HG03045 (cell line): ENCODE measurements around the gene SCNN1B.
"Not testable (repeated sequence)": the region's sequence is repeated elsewhere in the genome, so short reads cannot be mapped to it uniquely, and the experiment has no call there.

Experiments used
- ATAC-seq: cut with Tn5 transposase; IDR thresholded peaks from one replicate; pipeline ENCODE4 v1.9.1; 2021; ENCODE audit warnings: mild to moderate bottlenecking, moderate library complexity; ENCODE audit not compliant: unreplicated experiment

SCNN1B gene, protein sequence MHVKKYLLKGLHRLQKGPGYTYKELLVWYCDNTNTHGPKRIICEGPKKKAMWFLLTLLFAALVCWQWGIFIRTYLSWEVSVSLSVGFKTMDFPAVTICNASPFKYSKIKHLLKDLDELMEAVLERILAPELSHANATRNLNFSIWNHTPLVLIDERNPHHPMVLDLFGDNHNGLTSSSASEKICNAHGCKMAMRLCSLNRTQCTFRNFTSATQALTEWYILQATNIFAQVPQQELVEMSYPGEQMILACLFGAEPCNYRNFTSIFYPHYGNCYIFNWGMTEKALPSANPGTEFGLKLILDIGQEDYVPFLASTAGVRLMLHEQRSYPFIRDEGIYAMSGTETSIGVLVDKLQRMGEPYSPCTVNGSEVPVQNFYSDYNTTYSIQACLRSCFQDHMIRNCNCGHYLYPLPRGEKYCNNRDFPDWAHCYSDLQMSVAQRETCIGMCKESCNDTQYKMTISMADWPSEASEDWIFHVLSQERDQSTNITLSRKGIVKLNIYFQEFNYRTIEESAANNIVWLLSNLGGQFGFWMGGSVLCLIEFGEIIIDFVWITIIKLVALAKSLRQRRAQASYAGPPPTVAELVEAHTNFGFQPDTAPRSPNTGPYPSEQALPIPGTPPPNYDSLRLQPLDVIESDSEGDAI

GRCh38 chr16:23302045-23302956, at the start of gene SCNN1B:
Gene SCNN1B (plus strand): TSS chr16:23302302. CDS start chr16:23348600, 46,298 bp downstream.
- no peak for ATAC-seq

GRCh38 chr16:23252310-23252709, 49.8 kb upstream of the SCNN1B start:
- ATAC-seq = no peak

GRCh38 chr16:23253650-23254049, 48.5 kb upstream of the SCNN1B start:
- ATAC-seq = not testable (repeated sequence)

- no peak for ATAC-seq
Measured at GRCh38 chr16:23254338-23254737, 47.8 kb upstream of the SCNN1B start.

- ATAC-seq = no peak
Measured at GRCh38 chr16:23255000-23255399, 47.1 kb upstream of the SCNN1B start.

DNA sequence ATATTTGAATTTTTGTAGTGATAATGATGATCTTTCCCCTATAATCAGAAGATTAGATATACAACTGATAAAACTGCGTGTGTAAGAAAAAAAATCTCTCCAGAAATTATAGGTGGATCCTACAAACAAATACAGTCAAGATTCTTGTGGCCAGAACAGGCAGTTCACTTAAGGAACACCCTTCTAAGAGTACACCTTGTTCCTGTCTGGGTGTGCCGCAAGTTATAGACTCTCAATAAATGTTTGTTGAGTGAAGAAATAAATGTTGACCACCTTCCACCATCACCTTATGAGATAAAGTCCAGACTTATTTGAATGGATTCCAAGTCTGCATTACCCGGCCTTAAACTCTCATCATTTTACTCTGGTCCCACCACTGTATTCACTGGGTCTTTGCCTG, 45.7 kb upstream of the SCNN1B start:
- ATAC-seq = no peak

- no peak for ATAC-seq
Measured at GRCh38 chr16:23257682-23258081, 44.4 kb upstream of the SCNN1B start.

DNA sequence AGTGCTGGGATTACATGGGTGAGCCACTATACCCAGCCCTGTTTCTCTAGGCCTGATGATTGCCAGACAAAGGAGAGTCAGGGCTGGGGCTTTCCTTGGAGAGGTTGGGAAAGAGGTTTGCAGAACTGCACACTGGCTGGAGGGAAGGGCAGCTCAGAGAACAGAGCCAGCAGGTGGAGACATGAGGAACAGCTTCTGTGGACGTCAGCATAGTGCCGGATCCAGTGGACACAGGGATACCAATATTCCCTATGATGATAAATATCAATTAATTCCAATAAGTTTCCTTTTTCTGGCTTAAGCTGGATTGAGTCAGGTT, 43.2 kb upstream of the SCNN1B start:
- ATAC-seq = no peak

DNA sequence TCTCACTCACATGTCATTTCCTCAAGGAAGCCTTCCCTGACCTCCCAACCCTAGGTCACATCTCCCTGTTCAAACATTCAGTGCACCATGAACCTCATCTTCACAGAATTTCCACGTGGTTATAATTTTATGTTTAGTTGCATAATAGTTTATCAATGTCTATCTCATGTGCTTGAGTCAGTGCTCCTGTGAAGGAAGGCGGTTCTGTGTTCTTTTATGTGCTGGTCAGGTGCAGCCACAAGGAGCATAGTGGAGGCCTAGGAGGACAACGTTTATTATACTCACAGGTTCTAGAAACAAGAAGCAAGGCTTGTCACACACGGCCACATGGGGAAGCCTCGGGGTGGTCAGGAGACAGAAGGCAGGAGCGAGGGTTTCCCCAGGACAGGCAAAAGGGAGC, 34.5 kb upstream of the SCNN1B start:
- ATAC-seq = no peak

- ATAC-seq = no peak
Measured at GRCh38 chr16:23268561-23268960, 33.5 kb upstream of the SCNN1B start.

DNA sequence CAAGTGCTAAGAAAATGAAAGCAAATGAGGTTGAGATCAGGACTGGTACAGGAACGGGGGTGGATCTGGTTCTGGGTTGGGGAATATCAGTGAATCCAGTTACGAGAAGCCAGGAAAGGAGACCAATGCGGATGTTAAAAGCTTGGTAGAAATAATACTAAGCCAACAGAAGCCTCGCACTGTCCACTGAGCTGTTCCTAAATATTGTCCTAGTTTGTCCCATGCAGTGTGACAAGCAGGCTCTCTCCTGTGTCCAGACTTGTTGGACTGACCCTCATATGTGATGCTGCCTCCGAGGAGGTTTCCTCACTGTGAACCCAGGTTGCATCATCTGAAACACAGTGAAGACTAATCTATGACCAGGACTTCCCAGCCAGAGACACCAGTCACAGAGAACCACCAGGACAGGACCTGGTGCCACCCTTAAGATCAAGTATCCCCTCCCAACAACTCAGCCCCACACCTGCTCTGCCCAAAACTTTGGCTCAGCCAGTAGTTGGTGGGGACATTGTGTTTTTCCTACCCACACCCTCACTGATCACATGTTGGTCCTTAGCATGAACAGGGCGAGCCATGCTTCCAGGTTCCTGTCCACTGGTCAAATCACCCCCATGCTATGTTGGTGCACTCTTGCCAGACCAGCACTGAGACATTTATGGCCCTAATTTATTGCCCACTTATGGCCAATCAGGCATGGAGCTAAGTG, 32.7 kb upstream of the SCNN1B start:
- no peak for ATAC-seq

- no peak for ATAC-seq
Measured at GRCh38 chr16:23270654-23271053, 31.4 kb upstream of the SCNN1B start.

GRCh38 chr16:23274968-23275367, 27.1 kb upstream of the SCNN1B start:
- no peak for ATAC-seq

- ATAC-seq = no peak
Measured at GRCh38 chr16:23276821-23277220, 25.3 kb upstream of the SCNN1B start.

DNA sequence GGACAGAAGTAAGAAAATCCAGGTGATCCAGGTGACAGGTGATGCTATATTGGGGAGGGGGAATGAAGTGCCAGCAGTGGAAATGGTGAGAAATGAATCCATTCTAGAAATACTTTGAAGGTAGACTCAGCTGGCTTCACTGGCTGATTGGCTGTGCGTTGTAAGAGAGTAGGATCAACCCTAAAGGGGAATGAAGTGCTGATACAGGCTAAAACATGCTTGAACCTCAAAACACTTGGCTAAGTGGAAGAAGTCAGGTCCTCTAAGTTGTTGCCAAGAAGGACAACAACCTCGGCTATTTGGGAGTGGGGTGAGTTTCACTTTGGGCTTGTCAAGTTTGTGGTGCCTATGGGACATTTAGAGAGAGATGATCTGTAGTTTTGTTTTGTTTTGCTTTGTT, 24.1 kb upstream of the SCNN1B start:
- no peak for ATAC-seq

DNA sequence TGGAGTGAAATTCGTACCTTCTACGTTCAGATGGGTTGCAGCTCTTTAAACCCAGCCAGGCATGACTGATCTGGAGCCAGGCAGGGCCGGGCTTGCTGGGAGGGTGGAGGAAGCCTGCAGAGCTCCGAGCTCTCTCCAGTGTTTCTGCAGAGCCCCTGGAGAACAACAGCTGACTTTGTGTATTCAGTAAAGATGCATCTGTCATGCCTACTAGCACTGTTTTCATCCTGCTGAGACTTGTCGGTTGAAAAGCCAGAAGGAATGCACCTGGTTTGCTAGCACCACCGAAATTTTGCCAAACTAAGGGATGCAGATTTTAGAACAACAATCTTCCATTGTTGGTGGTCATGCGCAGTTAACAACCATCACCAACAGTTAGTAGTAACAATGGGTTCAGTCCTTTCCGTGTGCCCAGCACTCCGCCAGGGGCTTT, 22.4 kb upstream of the SCNN1B start:
- ATAC-seq = no peak

DNA sequence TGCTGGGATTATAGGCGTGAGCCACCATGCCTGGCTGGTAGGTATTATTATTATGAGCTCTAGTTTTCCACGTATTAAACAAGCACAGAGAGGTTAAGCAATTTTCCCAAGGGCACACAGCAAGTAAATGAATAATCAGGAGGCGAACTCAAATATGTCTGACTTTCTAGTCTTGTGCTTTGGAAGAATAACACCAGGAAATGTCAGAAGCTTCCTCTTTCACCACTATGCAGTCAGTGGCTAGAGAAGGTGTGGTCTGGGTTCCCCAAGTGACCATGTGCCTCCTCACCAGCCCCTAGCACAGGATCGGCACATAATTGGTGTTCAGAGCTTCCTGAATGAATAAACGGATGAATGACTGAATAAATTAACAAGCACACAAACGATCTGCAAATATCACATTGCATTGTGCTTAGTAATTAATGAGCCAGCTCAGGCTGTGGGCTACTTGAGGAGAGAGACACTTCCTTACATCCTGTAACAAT, 21.6 kb upstream of the SCNN1B start:
- ATAC-seq = no peak

- ATAC-seq = no peak
Measured at GRCh38 chr16:23282568-23282967, 19.5 kb upstream of the SCNN1B start.

DNA sequence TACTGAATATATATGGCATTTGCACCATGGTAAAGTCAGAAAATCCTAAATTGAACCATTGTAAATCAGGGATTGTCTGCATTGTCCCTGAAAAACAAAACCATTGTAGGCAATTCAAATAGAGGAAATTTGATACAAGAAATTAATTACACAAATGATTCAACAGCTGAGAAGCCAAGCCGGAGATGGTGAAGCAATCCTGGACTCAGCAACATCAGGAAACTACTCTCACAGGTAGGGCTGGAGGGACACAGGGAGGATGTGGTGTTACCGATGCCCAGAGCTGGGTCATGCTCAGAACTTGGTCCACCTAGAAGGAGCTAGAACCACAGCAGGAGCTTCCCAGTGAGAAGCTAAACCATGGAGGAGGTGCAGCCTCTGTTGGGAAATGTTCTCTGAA, 18.5 kb upstream of the SCNN1B start:
- no peak for ATAC-seq

- no peak for ATAC-seq
Measured at GRCh38 chr16:23284584-23284983, 17.5 kb upstream of the SCNN1B start.

GRCh38 chr16:23286131-23286532, 16.0 kb upstream of the SCNN1B start:
- no peak for ATAC-seq
